Measurements from ENCODE around the gene TUBB1. TPM values are rescaled to one million over a fixed set of nuclear protein-coding genes. Genes with fewer than 3 reads are reported as not detected.

The TUBB1 gene
- total RNA-seq, 1 experiment from 2014 or later = 0.35 TPM

- intact Hi-C loops (cut with micrococcal nuclease; ENCODE audit: unreplicated experiment) = no loop called here
- H3K79me2 ChIP-seq (ENCODE audit: low read depth) = peaks cover 19% of the 10 kb centered on the region
- BruUV-seq (replicated peaks) = no TSS peak
- H3K4me2 ChIP-seq = no peak overlapping the region
- H3K9me2 ChIP-seq (ENCODE audit: insufficient read depth) = no peaks in the 10 kb centered on the region
- H3K4me3 ChIP-seq = no peak overlapping the region
- TF ChIP-seq EZH2 (IDR thresholded peaks at IDR 0.05; ENCODE audit: low read depth) (no peak), CTCF (conservative IDR thresholded peaks at IDR 0.05) (no peak)
- H2AFZ ChIP-seq = no peak overlapping the region
- peaks cover 9% of the 10 kb centered on the region for H3K36me3 ChIP-seq (ENCODE audit: low read depth)
- H4K20me1 ChIP-seq (ENCODE audit: insufficient read depth) = peaks cover 6% of the 10 kb centered on the region; the same call in 1 of the 2 replicates
- H3K4me1 ChIP-seq (replicated peaks; ENCODE audit: insufficient read depth) = peaks cover 15% of the 10 kb centered on the region
- ChIA-PET POLR2A (ENCODE audit: unreplicated experiment) (no interaction called here), CTCF (no interaction called here)
- no peak for DNase-seq
- no peaks in the 10 kb centered on the region for H3K27me3 ChIP-seq (ENCODE audit: insufficient read depth, low read depth)
- peaks cover 6% of the 10 kb centered on the region for H3F3A ChIP-seq (ENCODE audit: insufficient read depth, low read depth)
- H3K9me3 ChIP-seq (ENCODE audit: insufficient read depth, low read depth) = no peaks in the 10 kb centered on the region
- H3K27ac ChIP-seq = no peak overlapping the region
Observed at GRCh38 chr20:59002388-59002787, 16.8 kb upstream of the TUBB1 start.

- POLR2A ChIA-PET (ENCODE audit: unreplicated experiment) = no interaction called here
- no peak overlapping the region for H3K4me2 ChIP-seq
Observed at GRCh38 chr20:59002874-59003399, 16.3 kb upstream of the TUBB1 start.

GRCh38 chr20:59003836-59004492 lies 15.3 kb upstream of the TUBB1 start:
- Histone ChIP-seq H3K9me3 (ENCODE audit: insufficient read depth, low read depth) (no peaks in the 10 kb centered on the region), H3K36me3 (ENCODE audit: low read depth) (peaks cover 5% of the 10 kb centered on the region; the same call in 1 of the 2 replicates), H3K9me2 (ENCODE audit: insufficient read depth) (no peaks in the 10 kb centered on the region), H3K79me2 (ENCODE audit: low read depth) (peaks cover 19% of the 10 kb centered on the region), H3F3A (ENCODE audit: insufficient read depth, low read depth) (peaks cover 1% of the 10 kb centered on the region; the same call in 1 of the 2 replicates), H3K4me3 (no peak overlapping the region), H2AFZ (no peak overlapping the region), H3K27ac (no peak overlapping the region), H3K27me3 (ENCODE audit: insufficient read depth, low read depth) (no peaks in the 10 kb centered on the region), H3K4me2 (no peak overlapping the region), H4K20me1 (ENCODE audit: insufficient read depth) (peaks cover 6% of the 10 kb centered on the region; the same call in 1 of the 2 replicates), H3K4me1 (replicated peaks; ENCODE audit: insufficient read depth) (peaks cover 28% of the 10 kb centered on the region)
- ChIA-PET POLR2A (ENCODE audit: unreplicated experiment) (no interaction called here), CTCF (no interaction called here)
- no peak for TF ChIP-seq CTCF (conservative IDR thresholded peaks at IDR 0.05)
- no peak for TF ChIP-seq EZH2 (IDR thresholded peaks at IDR 0.05; ENCODE audit: low read depth)
- DNase-seq = no peak
- BruUV-seq (replicated peaks) = no TSS peak
- intact Hi-C loops (cut with micrococcal nuclease; ENCODE audit: unreplicated experiment) = no loop called here

More at GRCh38 chr20:59002874-59003399, 16.3 kb upstream of the TUBB1 start:
- H4K20me1 ChIP-seq (ENCODE audit: insufficient read depth) = peaks cover 6% of the 10 kb centered on the region; the same call in 1 of the 2 replicates
- intact Hi-C loops (cut with micrococcal nuclease; ENCODE audit: unreplicated experiment) = no loop called here
- DNase-seq = no peak
- H3K36me3 ChIP-seq (ENCODE audit: low read depth) = peaks cover 9% of the 10 kb centered on the region; the same call in 1 of the 2 replicates
- H3K4me1 ChIP-seq (replicated peaks; ENCODE audit: insufficient read depth) = peaks cover 20% of the 10 kb centered on the region
- TF ChIP-seq CTCF (conservative IDR thresholded peaks at IDR 0.05) = no peak
- TF ChIP-seq EZH2 (IDR thresholded peaks at IDR 0.05; ENCODE audit: low read depth) = no peak
- no peak overlapping the region for H3K4me3 ChIP-seq
- H2AFZ ChIP-seq = no peak overlapping the region
- peaks cover 19% of the 10 kb centered on the region for H3K79me2 ChIP-seq (ENCODE audit: low read depth)
- BruUV-seq (replicated peaks) = no TSS peak
- no peaks in the 10 kb centered on the region for H3K9me2 ChIP-seq (ENCODE audit: insufficient read depth)
- H3K27me3 ChIP-seq (ENCODE audit: insufficient read depth, low read depth) = no peaks in the 10 kb centered on the region
- CTCF ChIA-PET = no interaction called here
- H3K9me3 ChIP-seq (ENCODE audit: insufficient read depth, low read depth) = no peaks in the 10 kb centered on the region
- H3F3A ChIP-seq (ENCODE audit: insufficient read depth, low read depth) = peaks cover 2% of the 10 kb centered on the region
- no peak overlapping the region for H3K27ac ChIP-seq
